ENCODE results near the gene CTAG1B.
"Not testable (repeated sequence)": the region's sequence is repeated elsewhere in the genome, so short reads cannot be mapped to it uniquely, and the experiment has no call there.

CTAG1B gene

GRCh38 chrX:154619182-154619581 is at the start of gene CTAG1B:
Gene CTAG1B, minus strand, starts transcription at chrX:154619282. Its CDS starts 64 bp downstream, at chrX:154619218.
- H3K27me3 Mint-ChIP-seq; ATAC-seq (ENCODE audit: low read depth); DNase-seq (ENCODE audit: low spot score in 2 of 2); H3K4me3 Mint-ChIP-seq; H3K4me1 Mint-ChIP-seq; H3K36me3 Mint-ChIP-seq; H3K27ac Mint-ChIP-seq; H3K9me3 Mint-ChIP-seq: not testable (repeated sequence)

GRCh38 chrX:154661899-154662298 is 42.8 kb upstream of the CTAG1B start:
- peaks cover 4% of the 10 kb centered on the region for H3K36me3 Mint-ChIP-seq
- no peaks in the 10 kb centered on the region for H3K27me3 Mint-ChIP-seq
- ATAC-seq (ENCODE audit: low read depth) (peak; percentile 70), DNase-seq (ENCODE audit: low spot score in 2 of 2) (peak in 1 of 2 donors; percentile 1)
- peaks cover 18% of the 10 kb centered on the region for H3K4me1 Mint-ChIP-seq
- H3K9me3 Mint-ChIP-seq, result peaks cover 3% of the 10 kb centered on the region
- H3K4me3 Mint-ChIP-seq, result no peak overlapping the region
- peak overlapping the region; percentile 86 for H3K27ac Mint-ChIP-seq

- peaks cover 3% of the 10 kb centered on the region for H3K9me3 Mint-ChIP-seq
Observed at GRCh38 chrX:154661170-154661569, 42.1 kb upstream of the CTAG1B start.

GRCh38 chrX:154660541-154660940 is 41.5 kb upstream of the CTAG1B start:
- H3K4me1 Mint-ChIP-seq, result peaks cover 18% of the 10 kb centered on the region
- DNase-seq (ENCODE audit: low spot score in 2 of 2) (no peak), ATAC-seq (ENCODE audit: low read depth) (no peak)
- peaks cover 3% of the 10 kb centered on the region for H3K9me3 Mint-ChIP-seq
- H3K36me3 Mint-ChIP-seq, result peaks cover 4% of the 10 kb centered on the region
- no peak overlapping the region for H3K4me3 Mint-ChIP-seq
- no peak overlapping the region for H3K27ac Mint-ChIP-seq
- H3K27me3 Mint-ChIP-seq, result no peaks in the 10 kb centered on the region

More at GRCh38 chrX:154661170-154661569, 42.1 kb upstream of the CTAG1B start:
- no peaks in the 10 kb centered on the region for H3K27me3 Mint-ChIP-seq
- H3K4me1 Mint-ChIP-seq, result peaks cover 18% of the 10 kb centered on the region
- H3K4me3 Mint-ChIP-seq, result peak overlapping the region; percentile 33
- DNase-seq (ENCODE audit: low spot score in 2 of 2) (no peak), ATAC-seq (ENCODE audit: low read depth) (peak; percentile 44)
- H3K27ac Mint-ChIP-seq, result peak overlapping the region; percentile 63
- peaks cover 4% of the 10 kb centered on the region for H3K36me3 Mint-ChIP-seq

GRCh38 chrX:154658957-154659356 is 39.9 kb upstream of the CTAG1B start:
- Mint-ChIP-seq H3K27me3 (no peaks in the 10 kb centered on the region), H3K9me3 (peaks cover 2% of the 10 kb centered on the region), H3K4me3 (no peak overlapping the region), H3K36me3 (peaks cover 4% of the 10 kb centered on the region), H3K27ac (no peak overlapping the region), H3K4me1 (peaks cover 18% of the 10 kb centered on the region)
- ATAC-seq (ENCODE audit: low read depth), result no peak
- DNase-seq (ENCODE audit: low spot score in 2 of 2), result no peak

- ATAC-seq (ENCODE audit: low read depth) (no peak), DNase-seq (ENCODE audit: low spot score in 2 of 2) (no peak)
- H3K9me3 Mint-ChIP-seq, result no peaks in the 10 kb centered on the region
- peaks cover 15% of the 10 kb centered on the region for H3K4me1 Mint-ChIP-seq
- peaks cover 4% of the 10 kb centered on the region for H3K36me3 Mint-ChIP-seq
- H3K27ac Mint-ChIP-seq, result no peak overlapping the region
- no peaks in the 10 kb centered on the region for H3K27me3 Mint-ChIP-seq
- no peak overlapping the region for H3K4me3 Mint-ChIP-seq
Observed at GRCh38 chrX:154658187-154658586, 39.1 kb upstream of the CTAG1B start.

GRCh38 chrX:154657226-154657805 is 38.2 kb upstream of the CTAG1B start:
- no peak overlapping the region for H3K27ac Mint-ChIP-seq
- H3K9me3 Mint-ChIP-seq, result no peaks in the 10 kb centered on the region
- ATAC-seq (ENCODE audit: low read depth) (no peak), DNase-seq (ENCODE audit: low spot score in 2 of 2) (no peak)
- no peaks in the 10 kb centered on the region for H3K27me3 Mint-ChIP-seq
- H3K4me1 Mint-ChIP-seq, result peaks cover 15% of the 10 kb centered on the region
- no peak overlapping the region for H3K4me3 Mint-ChIP-seq
- peaks cover 4% of the 10 kb centered on the region for H3K36me3 Mint-ChIP-seq

- no peaks in the 10 kb centered on the region for H3K9me3 Mint-ChIP-seq
Observed at GRCh38 chrX:154655786-154656185, 36.7 kb upstream of the CTAG1B start.

GRCh38 chrX:154655346-154655745 is 36.3 kb upstream of the CTAG1B start:
- ATAC-seq (ENCODE audit: low read depth), result no peak
- no peaks in the 10 kb centered on the region for H3K9me3 Mint-ChIP-seq
- H3K27ac Mint-ChIP-seq, result no peak overlapping the region
- H3K27me3 Mint-ChIP-seq, result no peaks in the 10 kb centered on the region
- no peak for DNase-seq (ENCODE audit: low spot score in 2 of 2)
- no peak overlapping the region for H3K4me3 Mint-ChIP-seq
- H3K36me3 Mint-ChIP-seq, result peaks cover 2% of the 10 kb centered on the region
- peaks cover 6% of the 10 kb centered on the region for H3K4me1 Mint-ChIP-seq

More at GRCh38 chrX:154655786-154656185, 36.7 kb upstream of the CTAG1B start:
- ATAC-seq (ENCODE audit: low read depth), result no peak
- no peak overlapping the region for H3K27ac Mint-ChIP-seq
- no peaks in the 10 kb centered on the region for H3K27me3 Mint-ChIP-seq
- H3K36me3 Mint-ChIP-seq, result peaks cover 2% of the 10 kb centered on the region
- H3K4me3 Mint-ChIP-seq, result no peak overlapping the region
- DNase-seq (ENCODE audit: low spot score in 2 of 2), result no peak
- peaks cover 6% of the 10 kb centered on the region for H3K4me1 Mint-ChIP-seq

- DNase-seq (ENCODE audit: low spot score in 2 of 2) (no peak), ATAC-seq (ENCODE audit: low read depth) (no peak)
- no peaks in the 10 kb centered on the region for H3K9me3 Mint-ChIP-seq
- no peak overlapping the region for H3K27ac Mint-ChIP-seq
- H3K36me3 Mint-ChIP-seq, result peaks cover 2% of the 10 kb centered on the region
- peaks cover 2% of the 10 kb centered on the region for H3K4me1 Mint-ChIP-seq
- H3K4me3 Mint-ChIP-seq, result no peak overlapping the region
- no peaks in the 10 kb centered on the region for H3K27me3 Mint-ChIP-seq
Observed at GRCh38 chrX:154654925-154655324, 35.8 kb upstream of the CTAG1B start.

- DNase-seq (ENCODE audit: low spot score in 2 of 2) (no peak), ATAC-seq (ENCODE audit: low read depth) (no peak)
- Mint-ChIP-seq H3K9me3 (no peaks in the 10 kb centered on the region), H3K4me1 (peaks cover 2% of the 10 kb centered on the region), H3K36me3 (peaks cover 2% of the 10 kb centered on the region), H3K27ac (no peak overlapping the region), H3K27me3 (no peaks in the 10 kb centered on the region), H3K4me3 (no peak overlapping the region)
Observed at GRCh38 chrX:154654372-154654771, 35.3 kb upstream of the CTAG1B start.

GRCh38 chrX:154653413-154653812 is 34.3 kb upstream of the CTAG1B start, which contains the start of gene CTAG2:
Gene CTAG2, minus strand, starts transcription at chrX:154653579. Its CDS starts 64 bp downstream, at chrX:154653515.
- H3K27me3 Mint-ChIP-seq; DNase-seq (ENCODE audit: low spot score in 2 of 2); H3K4me3 Mint-ChIP-seq; H3K9me3 Mint-ChIP-seq; H3K36me3 Mint-ChIP-seq; H3K27ac Mint-ChIP-seq; H3K4me1 Mint-ChIP-seq; ATAC-seq (ENCODE audit: low read depth): not testable (repeated sequence)

GRCh38 chrX:154653048-154653401 is 33.9 kb upstream of the CTAG1B start:
- ATAC-seq (ENCODE audit: low read depth) (no peak), DNase-seq (ENCODE audit: low spot score in 2 of 2) (no peak)
- H3K4me1 Mint-ChIP-seq, result no peaks in the 10 kb centered on the region
- no peaks in the 10 kb centered on the region for H3K9me3 Mint-ChIP-seq
- no peaks in the 10 kb centered on the region for H3K27me3 Mint-ChIP-seq
- no peaks in the 10 kb centered on the region for H3K36me3 Mint-ChIP-seq
- no peak overlapping the region for H3K4me3 Mint-ChIP-seq
- no peak overlapping the region for H3K27ac Mint-ChIP-seq

GRCh38 chrX:154652311-154653047 is 33.4 kb upstream of the CTAG1B start:
- no peaks in the 10 kb centered on the region for H3K9me3 Mint-ChIP-seq
- ATAC-seq (ENCODE audit: low read depth) (no peak), DNase-seq (ENCODE audit: low spot score in 2 of 2) (no peak)
- no peak overlapping the region for H3K27ac Mint-ChIP-seq
- no peak overlapping the region for H3K4me3 Mint-ChIP-seq
- H3K36me3 Mint-ChIP-seq, result no peaks in the 10 kb centered on the region
- no peaks in the 10 kb centered on the region for H3K4me1 Mint-ChIP-seq
- no peaks in the 10 kb centered on the region for H3K27me3 Mint-ChIP-seq

GRCh38 chrX:154650221-154650510 is 31.1 kb upstream of the CTAG1B start:
- Mint-ChIP-seq H3K4me1 (no peaks in the 10 kb centered on the region), H3K27ac (no peak overlapping the region), H3K36me3 (no peaks in the 10 kb centered on the region), H3K4me3 (no peak overlapping the region), H3K9me3 (no peaks in the 10 kb centered on the region), H3K27me3 (no peaks in the 10 kb centered on the region)
- DNase-seq (ENCODE audit: low spot score in 2 of 2), result no peak
- no peak for ATAC-seq (ENCODE audit: low read depth)
